Peyer's patch (tissue), 4 donors: ENCODE measurements around the gene TUG1. TPM values are rescaled to one million over a fixed set of nuclear protein-coding genes. Genes with fewer than 3 reads are reported as not detected.

Source experiments
- DNase-seq, 3 donors: peaks; one replicate each; pipeline ENCODE4 v3.0.0-alpha.2; 2017 to 2019
- H3K27ac ChIP-seq, 4 donors: fragments of 200-600 bp; sonication (generic); one replicate each; pipeline ENCODE4 v1.5.1; 2016 to 2019
- H3K27me3 ChIP-seq, 2 donors: fragments of 200-600 bp; sonication (generic); one replicate each; pipeline ENCODE4 v1.5.1; 2019
- H3K36me3 ChIP-seq, 3 donors: fragments of 200-600 bp; sonication (generic); one replicate each; pipeline ENCODE4 v1.5.1; 2016 to 2019
- H3K4me1 ChIP-seq, 4 donors: fragments of 200-600 bp; sonication (generic); one replicate each; pipeline ENCODE4 v1.5.1; 2016 to 2019
- H3K4me3 ChIP-seq, 4 donors: fragments of 200-600 bp; sonication (generic); 1 replicate in 3 of 4; 2 replicates in 1 of 4; pipeline ENCODE4 v1.5.1; 2016 to 2019; ENCODE audit warnings: mild to moderate bottlenecking in 1 of 4
- H3K9me3 ChIP-seq, 4 donors: fragments of 200-600 bp; sonication (generic); one replicate each; pipeline ENCODE4 v1.5.1; 2016 to 2019; ENCODE audit warnings: mild to moderate bottlenecking in 1 of 4
- POLR2A ChIP-seq, 2 donors: fragments of 450-650 bp; IDR thresholded peaks; one replicate each; pipeline ENCODE4 v1.5.1; 2017; ENCODE audit warnings: antibody characterized with exemption in 2 of 2, mild to moderate bottlenecking in 2 of 2, moderate library complexity in 2 of 2
- total RNA-seq, 4 donors: library from RNA; depleted of rRNA; stranded (reverse); fragments of >200 nt; gene quantifications; one replicate each; pipeline ENCODE4 v1.1.0, GENCODE V29; 2016
- TF ChIP-seq, protein P1 (sequence below), 6 experiments: fragments of 450-650 bp in 4 of 6; fragments of 200-600 bp in 2 of 6; sonication (generic) in 1 of 6; IDR thresholded peaks; one replicate each; pipeline ENCODE4 v1.5.1; 2017 to 2019; ENCODE audit warnings: antibody characterized with exemption in 6 of 6, mild to moderate bottlenecking in 3 of 6, moderate library complexity in 1 of 6

The TUG1 gene
- total RNA-seq, 4 donors from 2014 or later = 97.6 to 135 (median 109) TPM

DNA sequence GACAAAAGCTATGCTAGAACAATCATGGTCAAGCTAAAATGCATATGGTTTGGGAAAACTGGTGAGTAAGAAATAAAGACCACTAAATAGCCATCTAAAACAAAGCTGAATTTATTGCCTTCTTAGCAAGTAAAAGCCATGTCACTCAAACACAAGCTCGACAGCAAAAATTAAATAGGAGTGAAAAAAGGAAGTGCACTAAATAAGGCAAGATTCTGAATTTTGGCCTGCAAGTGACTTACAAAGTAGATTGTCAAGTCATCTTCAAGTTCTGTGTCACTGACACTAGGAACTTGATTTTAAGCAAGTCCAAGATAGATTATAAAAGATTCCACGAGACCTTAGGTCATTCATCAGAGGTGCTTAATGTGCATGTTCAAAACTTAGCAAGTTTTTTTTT, 27.4 kb downstream of the TUG1 start:
- no peaks in the 10 kb centered on the region for H3K27me3 ChIP-seq

DNA sequence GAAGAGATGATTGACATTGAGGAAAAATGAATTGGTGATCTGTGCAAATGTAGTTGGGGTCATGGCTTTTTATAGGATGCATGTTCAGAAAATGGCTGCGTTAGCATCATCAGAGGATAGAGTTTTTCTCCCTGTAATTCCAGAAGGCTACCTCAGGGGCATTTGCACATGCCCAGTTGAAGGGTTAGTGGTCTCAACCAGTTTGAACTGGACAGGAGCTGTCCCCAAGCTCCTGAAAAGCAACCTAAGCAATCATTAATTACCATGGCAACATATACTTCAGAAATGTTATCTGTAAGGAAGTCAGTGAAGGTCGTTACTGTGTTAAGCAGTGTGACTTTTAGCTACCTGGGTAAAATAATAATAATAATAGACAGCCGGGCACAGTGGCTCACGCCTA, 29.3 kb downstream of the TUG1 start:
- H3K27me3 ChIP-seq = no peaks in the 10 kb centered on the region
- no peak for DNase-seq
- no peak overlapping the region for H3K27ac ChIP-seq
- H3K4me1 ChIP-seq = no peaks in the 10 kb centered on the region
- H3K4me3 ChIP-seq = no peak overlapping the region
- no peaks in the 10 kb centered on the region for H3K9me3 ChIP-seq
- H3K36me3 ChIP-seq = no peaks in the 10 kb centered on the region
- TF ChIP-seq, protein P1, sequence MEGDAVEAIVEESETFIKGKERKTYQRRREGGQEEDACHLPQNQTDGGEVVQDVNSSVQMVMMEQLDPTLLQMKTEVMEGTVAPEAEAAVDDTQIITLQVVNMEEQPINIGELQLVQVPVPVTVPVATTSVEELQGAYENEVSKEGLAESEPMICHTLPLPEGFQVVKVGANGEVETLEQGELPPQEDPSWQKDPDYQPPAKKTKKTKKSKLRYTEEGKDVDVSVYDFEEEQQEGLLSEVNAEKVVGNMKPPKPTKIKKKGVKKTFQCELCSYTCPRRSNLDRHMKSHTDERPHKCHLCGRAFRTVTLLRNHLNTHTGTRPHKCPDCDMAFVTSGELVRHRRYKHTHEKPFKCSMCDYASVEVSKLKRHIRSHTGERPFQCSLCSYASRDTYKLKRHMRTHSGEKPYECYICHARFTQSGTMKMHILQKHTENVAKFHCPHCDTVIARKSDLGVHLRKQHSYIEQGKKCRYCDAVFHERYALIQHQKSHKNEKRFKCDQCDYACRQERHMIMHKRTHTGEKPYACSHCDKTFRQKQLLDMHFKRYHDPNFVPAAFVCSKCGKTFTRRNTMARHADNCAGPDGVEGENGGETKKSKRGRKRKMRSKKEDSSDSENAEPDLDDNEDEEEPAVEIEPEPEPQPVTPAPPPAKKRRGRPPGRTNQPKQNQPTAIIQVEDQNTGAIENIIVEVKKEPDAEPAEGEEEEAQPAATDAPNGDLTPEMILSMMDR (IDR thresholded peaks at IDR 0.05) = no peak
- TF ChIP-seq POLR2A (IDR thresholded peaks at IDR 0.05) = no peak

More for the DNA sequence above, 27.4 kb downstream of the TUG1 start:
- Histone ChIP-seq H3K9me3 (no peaks in the 10 kb centered on the region), H3K4me1 (no peaks in the 10 kb centered on the region), H3K36me3 (no peaks in the 10 kb centered on the region), H3K4me3 (no peak overlapping the region), H3K27ac (no peak overlapping the region)
- TF ChIP-seq, protein P1 (IDR thresholded peaks at IDR 0.05) = no peak
- no peak for TF ChIP-seq POLR2A (IDR thresholded peaks at IDR 0.05)
- DNase-seq = no peak

DNA sequence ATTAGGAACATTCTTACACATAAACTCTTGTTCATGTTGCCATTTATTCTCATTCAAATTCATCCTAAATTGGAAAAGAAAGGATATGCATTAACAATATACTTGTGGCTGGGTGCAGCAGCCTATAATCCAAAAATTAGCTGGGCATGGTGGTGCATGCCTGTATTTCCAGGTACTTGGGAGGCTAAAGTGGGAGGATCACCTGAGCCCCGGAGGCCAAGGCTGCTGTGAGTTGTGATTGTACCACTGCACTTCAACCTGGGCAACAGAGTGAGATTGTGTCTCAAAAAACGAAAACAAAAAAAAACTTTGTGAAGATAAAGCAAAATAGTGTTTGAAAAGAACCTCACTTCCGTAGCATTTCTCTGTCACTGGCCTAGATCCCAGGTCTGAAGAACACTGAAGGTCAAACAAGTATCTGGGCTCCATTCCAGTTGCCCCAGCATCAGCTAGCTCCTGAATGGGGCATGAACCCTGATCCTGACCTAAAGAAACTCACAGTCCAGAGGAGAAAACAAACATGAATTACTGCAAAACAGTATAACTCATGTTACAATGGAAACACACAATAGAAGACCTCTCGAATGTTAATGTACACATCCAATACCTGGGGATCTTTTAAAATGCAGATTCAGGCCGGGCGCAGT, 32.2 kb downstream of the TUG1 start:
- Histone ChIP-seq H3K27ac (no peak overlapping the region), H3K36me3 (no peaks in the 10 kb centered on the region), H3K9me3 (peaks cover 0 to 5% (median 0%) of the 10 kb centered on the region in 4 donors), H3K27me3 (no peaks in the 10 kb centered on the region), H3K4me1 (no peaks in the 10 kb centered on the region), H3K4me3 (no peak overlapping the region)
- no peak for DNase-seq
- TF ChIP-seq, protein P1 (IDR thresholded peaks at IDR 0.05) = no peak
- no peak for TF ChIP-seq POLR2A (IDR thresholded peaks at IDR 0.05)

DNA sequence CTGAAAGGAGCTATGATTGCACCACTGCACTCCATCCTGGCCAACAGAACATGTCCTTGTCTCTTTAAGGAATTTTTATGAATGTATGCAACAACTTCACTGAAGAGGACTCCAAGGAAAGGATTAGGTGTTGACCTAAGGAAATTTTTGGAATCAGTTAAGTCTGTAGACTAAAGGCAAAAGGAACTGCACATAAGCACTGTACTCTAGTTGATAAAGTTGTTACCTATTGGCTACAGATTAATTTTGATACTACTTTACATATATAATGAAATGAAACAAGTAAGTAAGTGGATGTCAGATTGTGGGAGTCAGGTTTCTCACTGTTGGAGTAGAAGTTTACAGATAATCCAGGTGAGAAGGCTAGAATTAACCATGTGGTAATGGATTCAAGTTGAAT, 36.5 kb downstream of the TUG1 start:
- DNase-seq = no peak
- Histone ChIP-seq H3K9me3 (peaks cover 0 to 5% (median 0%) of the 10 kb centered on the region in 4 donors), H3K27me3 (no peaks in the 10 kb centered on the region), H3K4me1 (no peaks in the 10 kb centered on the region), H3K27ac (no peak overlapping the region), H3K4me3 (no peak overlapping the region), H3K36me3 (no peaks in the 10 kb centered on the region)
- TF ChIP-seq, protein P1 (IDR thresholded peaks at IDR 0.05) = no peak
- no peak for TF ChIP-seq POLR2A (IDR thresholded peaks at IDR 0.05)

DNA sequence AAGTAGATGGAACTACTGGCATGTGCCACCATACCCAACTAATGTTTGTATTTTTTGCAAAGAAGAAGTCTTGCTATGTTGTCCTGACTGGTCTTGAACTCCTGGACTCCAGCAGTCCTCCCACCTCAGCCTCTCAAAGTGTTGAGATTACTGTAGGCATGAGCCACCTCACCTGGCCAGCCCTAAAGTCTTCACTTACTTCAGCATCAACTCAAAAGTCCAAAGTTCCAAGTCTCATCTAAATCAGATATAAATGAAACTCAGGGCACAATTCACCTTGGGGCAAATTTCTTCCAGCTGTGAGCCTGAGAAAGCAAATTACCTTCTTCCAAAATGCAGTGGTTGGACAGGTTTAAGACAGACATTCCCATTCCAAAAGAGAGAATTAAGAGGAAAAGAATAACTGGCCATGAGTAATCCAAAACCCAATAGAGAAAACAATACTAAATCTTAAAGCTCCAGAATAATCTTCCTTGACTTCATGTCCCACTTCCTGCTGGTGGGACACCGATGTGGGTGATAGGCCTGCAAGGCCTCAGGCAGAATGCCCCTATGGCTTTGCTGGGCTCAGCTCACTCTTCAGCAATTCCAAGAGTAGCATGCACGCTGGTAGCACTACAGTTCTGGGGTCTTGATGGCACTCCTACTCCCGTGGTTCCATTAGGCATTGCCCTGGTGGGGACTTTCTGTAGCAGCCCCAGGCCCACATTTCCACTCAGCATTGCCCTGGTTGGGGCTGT, 50.3 kb downstream of the TUG1 start:
- no peaks in the 10 kb centered on the region for H3K4me1 ChIP-seq
- TF ChIP-seq POLR2A (IDR thresholded peaks at IDR 0.05) = no peak
- TF ChIP-seq, protein P1 (IDR thresholded peaks at IDR 0.05) = no peak
- DNase-seq = no peak
- no peaks in the 10 kb centered on the region for H3K36me3 ChIP-seq
- H3K27me3 ChIP-seq = no peaks in the 10 kb centered on the region
- no peak overlapping the region for H3K27ac ChIP-seq
- no peak overlapping the region for H3K4me3 ChIP-seq
- H3K9me3 ChIP-seq = no peaks in the 10 kb centered on the region
